Measurements from ENCODE around the gene PLPPR3. TPM values are rescaled to one million over a fixed set of nuclear protein-coding genes. Genes with fewer than 3 reads are reported as not detected.

The PLPPR3 gene
- total RNA-seq, 1 donor from 2014 or later, result not detected

GRCh38 chr19:807627-808422 lies 13.9 kb downstream of the PLPPR3 start:
- H3K27me3 ChIP-seq (ENCODE audit: control insufficient read depth, insufficient read depth, low read length), result no peaks in the 10 kb centered on the region
- TF ChIP-seq, protein P1, sequence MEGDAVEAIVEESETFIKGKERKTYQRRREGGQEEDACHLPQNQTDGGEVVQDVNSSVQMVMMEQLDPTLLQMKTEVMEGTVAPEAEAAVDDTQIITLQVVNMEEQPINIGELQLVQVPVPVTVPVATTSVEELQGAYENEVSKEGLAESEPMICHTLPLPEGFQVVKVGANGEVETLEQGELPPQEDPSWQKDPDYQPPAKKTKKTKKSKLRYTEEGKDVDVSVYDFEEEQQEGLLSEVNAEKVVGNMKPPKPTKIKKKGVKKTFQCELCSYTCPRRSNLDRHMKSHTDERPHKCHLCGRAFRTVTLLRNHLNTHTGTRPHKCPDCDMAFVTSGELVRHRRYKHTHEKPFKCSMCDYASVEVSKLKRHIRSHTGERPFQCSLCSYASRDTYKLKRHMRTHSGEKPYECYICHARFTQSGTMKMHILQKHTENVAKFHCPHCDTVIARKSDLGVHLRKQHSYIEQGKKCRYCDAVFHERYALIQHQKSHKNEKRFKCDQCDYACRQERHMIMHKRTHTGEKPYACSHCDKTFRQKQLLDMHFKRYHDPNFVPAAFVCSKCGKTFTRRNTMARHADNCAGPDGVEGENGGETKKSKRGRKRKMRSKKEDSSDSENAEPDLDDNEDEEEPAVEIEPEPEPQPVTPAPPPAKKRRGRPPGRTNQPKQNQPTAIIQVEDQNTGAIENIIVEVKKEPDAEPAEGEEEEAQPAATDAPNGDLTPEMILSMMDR (IDR thresholded peaks at IDR 0.05; ENCODE audit: insufficient read depth, low read length, severe bottlenecking), result no peak
- FAIRE-seq (no peak), DNase-seq (ENCODE audit: low read depth) (no peak)
- no peak overlapping the region for H3K4me3 ChIP-seq (ENCODE audit: low read depth, low read length)
- peaks cover 43% of the 10 kb centered on the region for H3K36me3 ChIP-seq (ENCODE audit: control insufficient read depth, insufficient read depth, low read length)

DNA sequence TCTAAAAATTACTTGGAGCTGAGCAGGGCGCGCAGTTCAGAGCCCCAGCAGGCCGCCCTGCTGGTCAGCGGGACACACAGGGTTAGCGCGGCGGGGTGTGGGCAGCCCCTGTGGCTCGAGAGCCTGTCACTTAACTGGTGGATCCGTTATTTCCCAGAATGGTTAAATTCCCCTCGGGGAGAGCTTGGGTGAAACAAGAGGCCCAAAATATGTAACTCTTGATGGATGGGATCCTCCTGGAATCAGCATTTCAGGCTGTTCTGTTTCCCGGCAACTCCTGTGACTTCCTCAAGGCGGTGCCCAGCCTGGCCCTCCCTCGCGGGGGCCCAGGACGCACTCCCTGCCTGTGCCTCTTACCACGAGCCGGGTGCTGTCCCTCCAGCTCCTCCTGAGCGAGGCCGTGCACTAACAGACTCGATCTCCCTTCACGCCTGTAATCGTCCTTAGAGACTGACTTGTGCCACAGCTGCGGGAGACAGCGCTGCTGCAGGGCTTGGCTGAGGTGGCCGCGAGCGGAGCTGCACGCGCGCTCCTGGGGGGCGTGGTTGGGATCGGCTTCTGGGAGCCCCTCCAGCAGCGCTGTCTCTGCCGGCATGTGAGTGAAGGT lies 14.8 kb downstream of the PLPPR3 start:
- DNase-seq (ENCODE audit: low read depth), result no peak
- H3K27me3 ChIP-seq (ENCODE audit: control insufficient read depth, insufficient read depth, low read length), result no peaks in the 10 kb centered on the region
- no peak for FAIRE-seq
- H3K36me3 ChIP-seq (ENCODE audit: control insufficient read depth, insufficient read depth, low read length), result peaks cover 46% of the 10 kb centered on the region
- H3K4me3 ChIP-seq (ENCODE audit: low read depth, low read length), result no peak overlapping the region
- TF ChIP-seq, protein P1 (IDR thresholded peaks at IDR 0.05; ENCODE audit: insufficient read depth, low read length, severe bottlenecking), result no peak

DNA sequence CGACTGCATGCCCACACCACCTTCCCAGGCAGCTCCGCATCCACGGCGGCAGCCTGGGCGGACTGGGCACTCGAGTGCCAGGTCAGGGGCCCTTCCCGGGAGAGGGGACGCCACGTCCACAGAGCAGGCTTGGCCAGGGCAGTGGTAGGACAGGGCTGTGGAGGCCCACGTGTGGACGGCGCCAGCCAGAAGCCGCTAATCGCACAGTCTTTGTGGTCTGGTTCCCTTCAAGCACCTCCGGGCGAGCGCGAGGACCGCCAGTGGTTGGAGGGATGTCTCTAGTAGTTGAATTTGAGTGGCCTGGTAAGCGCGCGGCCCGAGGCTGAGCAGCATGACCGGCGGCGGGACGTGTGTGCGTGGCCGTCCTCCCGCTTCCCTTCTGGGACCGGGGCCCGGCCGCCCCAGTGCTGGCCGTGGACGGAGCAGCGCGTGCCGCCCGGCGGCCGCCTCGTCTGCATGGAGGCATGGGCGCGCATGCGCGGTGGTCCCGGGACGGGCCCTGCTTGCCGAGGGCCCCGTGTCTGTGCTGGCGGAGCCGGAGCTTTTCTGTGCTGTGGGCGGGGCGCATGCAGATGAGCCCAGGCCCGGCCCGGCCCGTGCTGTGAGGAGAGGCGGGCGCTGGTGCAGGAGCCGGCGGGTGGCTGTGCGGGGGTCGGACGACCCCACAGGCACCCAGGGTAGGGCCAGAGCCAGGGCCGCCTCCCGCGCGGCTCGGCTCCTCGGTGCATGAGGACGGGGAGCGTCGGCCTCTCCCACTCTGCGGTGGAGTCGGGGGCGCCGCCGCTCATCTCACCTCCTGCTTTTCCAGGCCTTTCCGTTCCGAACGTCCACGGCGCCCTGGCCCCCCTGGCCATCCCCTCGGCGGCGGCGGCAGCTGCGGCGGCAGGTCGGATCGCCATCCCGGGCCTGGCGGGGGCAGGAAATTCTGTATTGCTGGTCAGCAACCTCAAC lies 15.9 kb downstream of the PLPPR3 start:
- no peak for FAIRE-seq

GRCh38 chr19:805166-805551 lies 16.6 kb downstream of the PLPPR3 start:
- Histone ChIP-seq H3K27me3 (ENCODE audit: control insufficient read depth, insufficient read depth, low read length) (no peaks in the 10 kb centered on the region), H3K36me3 (ENCODE audit: control insufficient read depth, insufficient read depth, low read length) (peaks cover 57% of the 10 kb centered on the region), H3K4me3 (ENCODE audit: low read depth, low read length) (no peak overlapping the region)
- FAIRE-seq (no peak), DNase-seq (ENCODE audit: low read depth) (no peak)
- TF ChIP-seq, protein P1 (IDR thresholded peaks at IDR 0.05; ENCODE audit: insufficient read depth, low read length, severe bottlenecking), result no peak

More for the DNA sequence above, 15.9 kb downstream of the PLPPR3 start:
- peaks cover 53% of the 10 kb centered on the region for H3K36me3 ChIP-seq (ENCODE audit: control insufficient read depth, insufficient read depth, low read length)
- no peak for DNase-seq (ENCODE audit: low read depth)
- no peaks in the 10 kb centered on the region for H3K27me3 ChIP-seq (ENCODE audit: control insufficient read depth, insufficient read depth, low read length)
- TF ChIP-seq, protein P1 (IDR thresholded peaks at IDR 0.05; ENCODE audit: insufficient read depth, low read length, severe bottlenecking), result no peak
- no peak overlapping the region for H3K4me3 ChIP-seq (ENCODE audit: low read depth, low read length)

- Histone ChIP-seq H3K36me3 (ENCODE audit: control insufficient read depth, insufficient read depth, low read length) (peaks cover 58% of the 10 kb centered on the region), H3K4me3 (ENCODE audit: low read depth, low read length) (no peak overlapping the region), H3K27me3 (ENCODE audit: control insufficient read depth, insufficient read depth, low read length) (no peaks in the 10 kb centered on the region)
- DNase-seq (ENCODE audit: low read depth) (no peak), FAIRE-seq (no peak)
- TF ChIP-seq, protein P1 (IDR thresholded peaks at IDR 0.05; ENCODE audit: insufficient read depth, low read length, severe bottlenecking), result no peak
Measured at GRCh38 chr19:804419-805165, 17.2 kb downstream of the PLPPR3 start.

Measured in bronchial epithelial cell (primary cell).